ENCODE data around the gene NFX1.

GRCh38 chr9:33244137-33244784, 46.1 kb upstream of the NFX1 start:
- TF ChIP-seq CTCF (IDR thresholded peaks at IDR 0.05) (no peak), POLR2A (IDR thresholded peaks at IDR 0.05) (no peak), EP300 (IDR thresholded peaks at IDR 0.05) (no peak)
